ENCODE data around the gene ABCC6. TPM values are rescaled to one million over a fixed set of nuclear protein-coding genes. Genes with fewer than 3 reads are reported as not detected.
"Not testable (repeated sequence)": the region's sequence is repeated elsewhere in the genome, so short reads cannot be mapped to it uniquely, and the experiment has no call there.

Gene ABCC6
- polyA plus RNA-seq (ENCODE audit: insufficient read length in 4 of 4): 10 to 100 TPM in 3 of 4 donors, 1 to 10 TPM in 1; 8.3 to 22.1 (median 16.7) TPM

DNA sequence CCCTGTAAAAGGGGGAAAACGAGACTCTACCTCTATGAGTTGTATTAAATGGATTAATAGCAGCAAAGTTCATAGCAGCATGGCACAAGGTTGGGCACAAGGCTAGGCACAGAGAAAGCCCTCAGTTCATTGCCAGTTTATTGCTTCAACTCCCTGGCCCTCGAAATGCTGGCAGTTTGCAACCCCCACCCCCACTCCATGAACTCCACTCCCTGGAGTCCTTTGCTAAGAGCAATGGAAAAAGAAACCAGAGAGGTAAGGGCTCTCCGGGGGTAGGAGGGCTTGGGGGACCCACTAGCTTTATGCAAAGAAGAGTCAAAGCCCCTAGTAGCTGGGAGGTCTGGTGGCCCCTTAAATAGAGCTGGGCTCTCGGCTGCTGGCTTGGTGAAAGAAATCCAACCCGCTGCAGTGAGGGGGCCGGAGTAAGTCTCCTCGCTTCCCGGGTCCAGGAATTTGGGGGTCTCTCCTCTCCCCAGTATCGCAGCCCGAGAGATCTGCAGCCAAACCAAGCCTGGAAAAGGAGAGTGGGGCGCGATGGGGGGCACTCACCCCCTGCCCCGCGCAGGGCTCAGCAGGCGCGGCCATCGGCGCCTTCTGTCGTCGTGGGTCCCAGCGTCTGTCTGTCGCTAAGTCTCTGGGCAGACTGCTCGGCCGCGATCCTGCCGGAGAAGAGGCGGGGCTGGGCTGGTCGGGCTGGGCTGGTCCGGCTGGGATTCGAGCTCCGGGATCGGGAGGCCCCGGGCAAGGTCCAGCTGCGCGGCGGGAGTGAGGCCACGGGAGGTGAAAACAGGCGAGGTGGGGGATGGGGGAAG lies at the start of gene ABCC6:
ABCC6 (minus strand) TSS at position 645 of the 812 bp plus-strand sequence; CDS start at position 585, 60 bp downstream.
- DNase-seq (ENCODE audit: low read depth in 4 of 4, low spot score in 3 of 4): not testable (repeated sequence)

DNA sequence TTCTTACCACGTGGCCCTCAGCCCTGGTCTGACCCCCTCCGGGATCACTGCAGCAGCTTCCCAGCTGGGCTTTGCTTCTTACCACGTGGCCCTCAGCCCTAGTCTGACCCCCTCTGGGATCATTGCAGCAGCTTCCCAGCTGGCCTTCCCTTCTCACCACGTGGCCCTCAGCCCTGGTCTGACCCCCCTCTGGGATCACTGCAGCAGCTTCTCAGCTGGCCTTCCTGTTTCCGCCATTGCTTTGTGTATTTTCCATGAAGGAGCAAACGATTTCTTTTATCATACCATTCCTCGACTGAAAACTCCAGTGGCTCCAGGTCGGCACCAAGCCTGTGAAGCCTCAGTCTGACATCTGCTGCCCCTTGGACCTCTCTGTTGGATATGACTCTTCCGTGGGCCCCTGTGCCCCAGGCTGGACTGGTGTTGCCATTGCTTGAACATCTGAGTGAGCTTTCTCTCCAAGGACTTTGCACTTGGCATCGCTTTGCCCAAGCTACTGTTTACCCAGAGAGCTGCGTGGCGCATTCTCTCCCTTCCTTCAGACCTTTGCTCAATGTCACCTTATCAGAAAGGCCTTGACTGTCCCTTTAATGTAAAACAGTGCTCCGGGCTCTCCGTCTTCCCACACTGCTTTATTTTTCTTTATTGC lies 49.4 kb upstream of the ABCC6 start:
- DNase-seq (ENCODE audit: low read depth in 4 of 4, low spot score in 3 of 4): not testable (repeated sequence)

DNA sequence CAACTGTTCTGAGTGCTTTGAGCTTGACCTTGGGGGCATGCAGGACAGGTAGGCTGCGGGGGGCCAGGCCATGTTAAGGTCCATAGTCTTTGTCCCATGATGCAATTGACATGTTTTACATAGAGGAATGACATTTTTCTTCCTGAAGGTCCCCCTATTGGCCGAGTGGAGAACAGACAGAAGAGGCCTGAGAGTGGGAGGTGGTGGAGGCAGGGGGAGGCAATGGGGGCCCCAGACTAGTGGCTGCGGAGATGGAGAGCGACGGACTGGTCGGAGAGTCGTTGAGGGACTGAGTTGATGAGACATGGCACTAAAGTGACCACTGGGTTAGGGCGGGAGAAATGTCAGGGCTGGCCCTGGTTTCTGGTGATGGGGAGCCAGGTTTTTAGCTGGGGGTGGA lies 48.4 kb upstream of the ABCC6 start:
- DNase-seq (ENCODE audit: low read depth in 4 of 4, low spot score in 3 of 4): not testable (repeated sequence)

DNA sequence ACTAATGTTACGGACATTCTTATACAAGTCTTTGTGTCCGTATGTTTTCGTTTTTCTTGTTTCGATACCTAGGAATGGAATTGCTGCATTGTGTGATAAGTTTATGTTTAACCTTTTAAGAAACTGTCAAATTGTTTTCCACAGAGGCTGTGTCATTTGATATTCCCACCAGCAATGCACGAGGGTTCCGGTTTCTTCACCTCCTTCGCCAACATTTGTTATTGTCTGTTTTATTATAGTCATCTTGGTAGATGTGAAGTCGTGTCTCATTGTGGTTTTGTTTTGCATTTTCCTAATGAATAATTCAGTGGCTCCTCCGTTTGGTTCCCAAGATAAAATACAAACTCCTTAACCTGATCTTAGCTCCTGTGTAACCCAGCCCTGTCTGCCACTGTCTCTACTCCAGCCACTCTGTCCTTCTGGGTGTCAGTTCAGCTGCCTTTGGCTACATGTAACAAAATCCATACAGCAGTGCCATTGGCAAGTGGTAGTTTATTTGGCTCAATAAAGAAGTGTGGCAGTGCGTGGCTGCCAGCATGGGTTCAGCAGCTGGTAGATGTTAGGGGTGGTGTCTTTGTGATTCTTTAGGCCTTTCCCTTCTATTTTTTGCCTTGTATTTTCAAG lies 45.0 kb upstream of the ABCC6 start:
- DNase-seq (ENCODE audit: low read depth in 4 of 4, low spot score in 3 of 4): not testable (repeated sequence)

DNA sequence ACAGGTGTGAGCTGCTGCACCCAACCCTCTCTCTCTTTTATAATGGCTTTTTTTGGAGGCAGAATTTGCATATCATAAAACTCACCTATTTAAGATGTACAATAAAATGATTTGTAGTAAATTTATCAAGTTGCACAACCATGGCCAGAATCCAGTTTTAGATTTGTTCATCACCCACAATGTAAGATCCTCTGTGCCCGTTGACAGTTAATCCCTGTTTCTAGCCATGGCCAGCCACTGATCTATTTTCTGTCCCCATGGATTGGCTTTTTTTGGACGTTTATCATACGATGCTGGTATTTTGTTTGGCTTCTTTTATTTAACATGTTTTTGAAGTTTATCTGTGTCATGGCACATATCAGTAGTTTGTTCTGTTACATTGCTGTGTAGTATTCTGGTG lies 44.4 kb upstream of the ABCC6 start:
- DNase-seq (ENCODE audit: low read depth in 4 of 4, low spot score in 3 of 4): not testable (repeated sequence)

DNA sequence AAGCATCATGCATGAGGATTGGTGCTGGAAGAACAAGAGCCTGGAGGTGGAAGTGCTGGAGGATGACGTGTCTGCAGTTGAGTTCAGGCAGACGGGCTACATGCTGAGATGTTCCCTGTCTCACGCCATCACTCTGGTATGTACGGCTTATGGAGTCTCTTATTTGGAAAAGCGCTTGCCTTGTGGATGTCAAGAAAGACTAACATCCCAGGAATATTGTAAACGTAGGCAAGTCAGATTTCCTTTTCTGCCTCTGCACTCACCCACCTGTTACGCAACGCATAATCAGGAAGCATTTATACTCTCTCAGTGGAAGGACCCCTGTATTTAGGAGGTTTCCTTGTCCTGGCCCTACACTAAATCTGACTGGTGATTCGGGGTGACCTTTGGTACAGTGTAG lies 41.8 kb upstream of the ABCC6 start:
- not testable (repeated sequence) for DNase-seq (ENCODE audit: low read depth in 4 of 4, low spot score in 3 of 4)

DNA sequence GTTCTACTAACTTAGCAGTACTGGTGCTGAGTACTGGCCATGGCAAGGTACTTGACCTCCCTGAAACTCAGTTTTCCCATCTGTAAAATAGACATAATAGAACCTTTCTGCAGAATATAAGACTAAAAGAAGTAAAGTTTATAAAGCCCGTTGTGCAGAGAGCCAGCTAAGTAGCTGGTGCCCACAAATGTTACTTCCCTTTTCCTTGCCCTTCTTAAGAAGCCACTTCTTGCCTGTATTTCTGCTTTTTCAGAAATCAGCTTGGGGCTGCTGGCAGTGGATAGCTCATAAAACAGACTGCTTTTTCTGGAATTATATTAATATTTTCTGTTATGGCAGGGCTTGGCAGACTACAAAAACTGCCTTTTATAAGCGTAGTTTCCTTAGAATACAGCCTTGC lies 40.7 kb upstream of the ABCC6 start:
- not testable (repeated sequence) for DNase-seq (ENCODE audit: low read depth in 4 of 4, low spot score in 3 of 4)

DNA sequence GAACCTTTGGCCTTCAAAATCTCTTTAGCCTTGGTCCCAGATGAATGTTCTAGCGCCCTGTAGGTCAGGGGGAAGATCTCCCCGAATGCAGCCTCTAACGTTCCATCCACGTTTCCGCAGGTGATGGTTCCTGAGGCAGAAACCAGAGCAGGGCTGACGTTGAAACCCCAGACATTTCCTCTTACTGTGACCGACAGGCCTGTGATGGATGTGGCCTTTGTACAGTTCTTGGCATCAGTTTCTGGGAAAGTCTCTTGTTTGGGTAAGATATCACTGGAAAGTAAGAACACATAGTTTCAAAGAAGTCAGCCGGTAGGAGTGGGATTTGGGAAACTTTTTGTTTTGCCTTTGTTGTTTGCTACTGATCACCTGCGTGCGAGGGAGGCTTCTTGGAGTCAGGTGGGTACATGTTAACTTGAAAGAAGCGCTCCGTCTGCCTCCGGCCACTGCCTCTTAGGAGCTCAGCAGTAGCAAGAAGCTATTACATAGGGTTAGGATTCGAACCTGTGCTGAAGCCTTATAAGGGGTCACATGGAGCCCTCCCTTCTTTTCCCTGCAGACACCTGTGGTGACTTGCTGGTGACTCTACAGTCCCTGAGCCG lies 39.8 kb upstream of the ABCC6 start:
- DNase-seq (ENCODE audit: low read depth in 4 of 4, low spot score in 3 of 4): not testable (repeated sequence)

DNA sequence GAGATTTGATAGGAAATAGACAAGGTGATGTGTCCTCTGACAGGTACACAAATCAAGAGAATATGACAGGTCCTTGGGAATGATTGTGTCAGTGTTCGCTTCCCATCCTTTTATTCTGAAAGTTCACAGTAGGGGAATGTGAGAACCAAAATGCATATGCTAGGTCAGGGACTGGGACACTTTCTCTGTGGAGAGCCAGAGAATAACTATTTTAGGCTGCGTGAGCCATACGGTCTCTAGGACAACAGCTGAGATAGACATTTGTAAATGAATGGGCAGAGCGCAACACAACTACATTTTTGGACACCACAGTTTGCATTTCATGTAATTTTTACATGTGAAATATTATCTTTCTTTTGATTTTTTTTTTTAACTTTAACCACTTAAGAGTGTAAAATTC lies 36.7 kb upstream of the ABCC6 start:
- not testable (repeated sequence) for DNase-seq (ENCODE audit: low read depth in 4 of 4, low spot score in 3 of 4)

DNA sequence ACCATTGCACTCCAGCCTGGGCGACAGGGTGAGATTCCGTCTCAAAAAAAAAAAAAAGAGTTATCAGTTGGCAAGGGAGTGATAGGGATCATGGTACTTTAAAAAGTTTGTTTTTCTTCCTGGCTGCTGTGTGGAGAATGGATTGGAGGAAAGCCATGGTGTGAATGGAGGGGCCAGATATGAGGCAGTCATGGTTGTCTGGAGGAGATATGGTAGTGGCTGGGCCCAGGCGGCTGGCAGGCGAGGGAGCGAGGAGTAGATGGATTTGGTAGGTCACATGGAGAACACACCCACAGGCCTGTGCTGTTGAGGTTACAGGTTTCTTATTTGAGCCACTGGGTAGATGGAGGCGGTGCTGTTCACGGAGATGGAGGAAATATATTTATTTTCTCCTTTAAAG lies 35.5 kb upstream of the ABCC6 start:
- DNase-seq (ENCODE audit: low read depth in 4 of 4, low spot score in 3 of 4): not testable (repeated sequence)

DNA sequence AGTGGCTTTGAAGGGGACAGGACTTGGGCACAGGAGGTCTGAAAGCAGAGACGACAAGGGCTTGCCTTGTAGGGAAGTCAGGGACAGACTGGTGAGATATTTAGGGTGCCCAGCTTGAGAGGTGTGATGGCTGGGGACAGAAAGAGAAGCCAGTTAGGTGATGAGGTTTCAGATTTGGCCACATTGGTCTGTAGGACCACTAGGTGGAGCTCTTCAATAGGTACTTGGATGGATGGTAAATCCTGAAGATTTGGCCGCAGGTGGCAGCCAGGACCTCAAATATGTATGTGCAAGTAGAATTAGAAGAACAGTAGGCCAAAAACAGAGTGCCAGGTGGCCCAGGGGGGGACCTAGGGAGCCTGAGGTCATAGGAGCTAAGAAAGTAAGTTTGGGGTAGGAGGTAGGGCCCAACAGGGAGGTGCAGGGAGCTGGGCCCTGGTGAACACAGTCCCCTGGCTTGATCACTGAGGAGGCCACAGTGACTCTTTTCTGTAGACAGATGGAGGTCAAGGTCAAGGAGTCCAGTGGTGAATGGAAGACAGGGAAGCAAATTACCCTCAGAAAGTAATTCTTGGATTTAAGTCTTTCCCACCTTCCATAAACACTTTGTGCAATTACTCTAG lies 34.1 kb upstream of the ABCC6 start:
- not testable (repeated sequence) for DNase-seq (ENCODE audit: low read depth in 4 of 4, low spot score in 3 of 4)

DNA sequence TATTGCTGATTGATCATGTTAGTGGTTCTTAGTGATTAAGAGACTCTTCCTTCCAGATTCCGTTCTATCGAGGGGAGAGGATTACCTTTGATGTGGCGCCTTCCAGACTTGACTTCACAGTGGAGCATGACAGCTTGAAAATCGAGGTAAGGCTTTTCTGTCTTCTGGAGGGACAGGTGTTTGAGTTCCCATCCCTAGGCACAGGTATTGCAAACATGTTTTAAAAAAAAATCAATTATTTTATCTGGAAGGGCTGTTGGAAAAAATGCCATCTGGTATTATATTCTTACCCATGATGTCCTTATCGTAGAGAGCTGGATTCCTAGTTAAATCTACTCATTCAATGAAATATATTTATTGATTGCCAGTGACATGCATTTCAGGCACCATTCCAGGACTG lies 29.1 kb upstream of the ABCC6 start:
- DNase-seq (ENCODE audit: low read depth in 4 of 4, low spot score in 3 of 4): not testable (repeated sequence)

DNA sequence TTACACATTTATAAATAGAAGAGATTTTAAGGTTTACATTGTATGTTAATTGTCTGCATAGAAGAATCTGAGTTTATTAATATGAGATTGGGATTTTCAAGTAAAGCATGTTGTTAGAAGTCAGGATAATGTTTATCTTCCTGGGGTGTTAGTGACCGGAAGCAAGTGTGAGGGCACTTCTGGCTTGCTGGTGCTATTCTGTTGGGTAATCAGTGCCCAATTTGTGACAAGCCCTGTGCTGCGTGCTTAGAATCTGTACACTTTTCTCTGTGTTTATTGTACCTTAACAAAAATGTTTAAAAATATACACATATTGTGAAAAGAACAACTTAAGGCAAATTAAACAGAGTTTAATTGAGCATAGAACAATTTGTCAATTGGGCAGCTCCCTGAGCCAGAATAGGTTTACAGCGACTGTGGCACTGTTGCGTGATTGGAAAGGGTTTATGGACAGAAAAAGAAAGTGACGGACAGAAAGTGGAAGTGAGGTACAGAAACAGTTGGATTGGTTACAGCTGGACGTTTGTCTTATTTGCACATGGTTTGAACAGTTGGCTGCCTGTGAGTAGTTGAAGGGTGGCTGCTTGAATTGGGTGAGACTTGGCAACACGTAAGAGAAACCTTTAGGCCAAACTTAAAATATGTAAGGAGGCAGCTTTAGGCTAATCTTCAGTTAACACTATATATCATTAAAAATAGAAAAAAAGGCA lies 26.5 kb upstream of the ABCC6 start:
- not testable (repeated sequence) for DNase-seq (ENCODE audit: low read depth in 4 of 4, low spot score in 3 of 4)

DNA sequence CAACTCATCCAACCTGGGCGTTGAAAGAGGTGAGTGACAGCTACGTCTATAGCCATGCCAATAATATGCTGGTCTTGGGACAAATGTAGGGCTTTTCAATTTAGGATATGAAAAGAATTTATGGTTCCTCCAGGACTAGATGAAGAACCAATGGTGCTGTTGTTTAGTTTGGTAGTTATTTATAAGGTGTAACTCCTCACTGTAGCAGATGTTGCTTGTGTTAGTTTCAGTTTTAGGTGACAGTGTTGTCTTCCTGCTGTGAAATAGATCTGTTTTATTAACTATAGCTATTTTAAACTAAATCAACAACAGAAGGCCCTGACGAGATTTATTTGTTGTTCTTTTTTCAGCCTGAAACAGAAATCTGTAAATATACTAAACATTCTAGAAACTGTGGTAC lies 24.1 kb upstream of the ABCC6 start:
- DNase-seq (ENCODE audit: low read depth in 4 of 4, low spot score in 3 of 4): not testable (repeated sequence)

DNA sequence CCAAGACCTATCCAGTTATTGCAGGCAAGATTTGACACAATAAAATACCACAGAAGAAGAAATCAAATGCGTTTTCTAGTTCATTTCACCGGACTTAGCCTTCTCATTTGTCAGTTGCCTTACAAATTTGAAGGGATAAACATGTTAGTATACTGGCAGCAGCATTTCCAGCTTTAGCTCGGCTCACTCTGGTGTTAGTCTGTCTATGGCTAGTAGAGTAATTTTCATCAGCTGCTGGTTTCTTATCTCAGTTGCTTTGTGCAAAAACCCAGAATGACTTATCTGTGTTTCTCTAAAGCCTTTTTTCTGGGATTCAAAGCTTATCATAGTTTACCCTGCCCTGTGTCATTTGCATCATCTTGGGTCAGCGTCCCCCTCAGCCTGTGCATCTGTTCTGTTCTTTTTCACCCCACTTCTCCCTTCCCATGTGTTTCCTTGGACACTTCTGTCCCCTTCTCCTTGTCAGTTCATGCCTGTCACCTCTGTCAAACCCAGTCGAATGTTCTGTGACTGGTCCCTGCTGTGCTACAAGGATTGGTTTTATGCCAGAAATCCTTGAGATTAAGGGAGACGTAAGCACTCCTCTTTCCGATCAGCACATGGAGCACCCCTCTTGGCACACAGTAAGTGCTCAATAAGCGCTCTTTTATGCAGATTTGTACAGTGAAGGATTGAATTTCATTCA lies 23.4 kb upstream of the ABCC6 start:
- not testable (repeated sequence) for DNase-seq (ENCODE audit: low read depth in 4 of 4, low spot score in 3 of 4)

DNA sequence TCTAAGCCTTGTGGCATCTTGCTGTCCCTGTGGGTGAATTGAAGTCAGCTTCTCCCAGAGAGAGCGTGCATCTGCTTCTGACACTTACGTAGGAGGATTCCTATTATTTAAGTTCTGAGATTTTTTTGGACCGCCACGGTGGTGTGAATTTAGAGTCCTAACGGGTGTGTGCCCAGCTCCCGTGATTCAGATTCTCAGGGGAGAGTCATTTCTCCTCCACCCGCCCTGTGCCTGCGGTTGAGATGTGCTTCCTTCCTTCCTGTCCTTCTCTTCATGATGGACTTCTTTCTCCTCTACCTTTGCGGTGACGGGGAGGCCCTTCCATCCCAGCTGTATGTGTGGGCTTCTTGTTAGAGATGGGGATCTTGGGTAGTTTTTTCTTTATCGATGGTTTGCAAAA lies 20.6 kb upstream of the ABCC6 start:
- not testable (repeated sequence) for DNase-seq (ENCODE audit: low read depth in 4 of 4, low spot score in 3 of 4)

DNA sequence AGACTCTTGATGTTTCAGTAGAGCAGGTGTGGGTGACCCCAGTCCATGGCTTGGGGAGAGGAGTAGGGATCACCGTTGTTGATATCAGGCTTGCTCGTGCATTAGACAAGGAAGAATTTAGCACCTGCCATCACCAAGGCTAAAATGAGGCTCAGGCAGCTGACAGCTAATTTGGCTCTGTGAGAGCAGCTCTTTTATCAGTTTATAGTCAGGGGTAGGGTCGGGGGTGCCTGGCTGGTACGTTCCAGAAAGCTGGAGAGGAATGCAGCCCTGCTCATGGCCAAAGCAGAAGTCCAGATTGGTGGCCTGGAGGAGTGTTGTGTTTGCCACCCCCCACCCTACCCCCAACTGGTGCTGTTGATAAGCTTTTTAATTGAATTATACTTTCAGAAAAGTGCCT lies 17.4 kb upstream of the ABCC6 start:
- DNase-seq (ENCODE audit: low read depth in 4 of 4, low spot score in 3 of 4): not testable (repeated sequence)

DNA sequence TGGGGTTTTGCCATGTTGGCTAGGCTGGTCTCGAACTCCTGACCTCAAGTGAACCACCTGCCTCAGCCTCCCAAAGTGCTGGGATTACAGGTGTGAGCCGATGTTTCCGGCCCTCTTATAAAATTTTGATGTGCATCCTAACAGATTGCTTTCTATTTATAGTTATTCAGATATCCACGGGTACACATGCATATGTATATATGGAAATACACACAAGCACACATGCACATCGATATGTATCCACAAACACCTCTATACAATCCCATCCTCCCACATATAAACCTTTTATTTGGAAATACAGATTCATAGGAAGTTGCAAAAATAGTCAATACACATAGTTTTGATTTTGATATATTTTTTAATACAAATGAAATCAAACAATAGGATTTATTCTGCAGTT lies 14.4 kb upstream of the ABCC6 start:
- not testable (repeated sequence) for DNase-seq (ENCODE audit: low read depth in 4 of 4, low spot score in 3 of 4)

DNA sequence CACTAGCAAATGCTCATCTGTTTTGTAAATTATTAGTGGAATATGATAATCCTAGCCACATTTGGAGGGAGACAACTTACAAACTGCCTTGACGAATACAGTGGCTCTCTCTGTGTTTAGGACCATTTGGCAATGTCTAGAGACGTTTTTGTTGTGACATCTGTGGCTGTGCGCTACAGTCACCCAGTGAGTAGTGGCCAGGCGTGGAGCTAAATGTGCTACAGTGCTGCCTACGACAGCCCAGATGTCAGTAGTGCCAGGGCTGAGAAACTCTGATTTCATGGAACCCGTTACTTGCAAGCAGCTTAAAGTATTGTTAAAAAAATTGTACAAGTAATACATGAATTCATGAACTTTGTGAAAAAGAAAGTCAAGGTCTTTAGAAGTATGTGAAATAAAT lies 13.8 kb upstream of the ABCC6 start:
- not testable (repeated sequence) for DNase-seq (ENCODE audit: low read depth in 4 of 4, low spot score in 3 of 4)

Measured in left renal pelvis (tissue), 4 donors.